Glomerular visceral epithelial cell (primary cell): ENCODE results near the gene FLII.
A peak's percentile ranks its signal among the peaks of the same experiment; 100 is the strongest.
"Not testable (repeated sequence)": the region's sequence is repeated elsewhere in the genome, so short reads cannot be mapped to it uniquely, and the experiment has no call there.

ENCODE experiments used
- DNase-seq: peaks from one replicate; pipeline ENCODE4 v3.0.0-alpha.2; 2016; ENCODE audit errors: extremely low spot score

FLII gene

GRCh38 chr17:18258356-18259038 is at the start of gene FLII:
Gene FLII, minus strand, starts transcription at chr17:18258738. Its CDS starts 48 bp downstream, at chr17:18258690.
- peak; percentile 34 for DNase-seq

GRCh38 chr17:18303206-18303605 is 44.7 kb upstream of the FLII start:
- DNase-seq, result not testable (repeated sequence)

- DNase-seq, result no peak
These were observed 42.4 kb upstream of the FLII start for GRCh38 chr17:18300725-18301480.

- not testable (repeated sequence) for DNase-seq
These were observed 39.5 kb upstream of the FLII start for GRCh38 chr17:18298061-18298460.

DNA sequence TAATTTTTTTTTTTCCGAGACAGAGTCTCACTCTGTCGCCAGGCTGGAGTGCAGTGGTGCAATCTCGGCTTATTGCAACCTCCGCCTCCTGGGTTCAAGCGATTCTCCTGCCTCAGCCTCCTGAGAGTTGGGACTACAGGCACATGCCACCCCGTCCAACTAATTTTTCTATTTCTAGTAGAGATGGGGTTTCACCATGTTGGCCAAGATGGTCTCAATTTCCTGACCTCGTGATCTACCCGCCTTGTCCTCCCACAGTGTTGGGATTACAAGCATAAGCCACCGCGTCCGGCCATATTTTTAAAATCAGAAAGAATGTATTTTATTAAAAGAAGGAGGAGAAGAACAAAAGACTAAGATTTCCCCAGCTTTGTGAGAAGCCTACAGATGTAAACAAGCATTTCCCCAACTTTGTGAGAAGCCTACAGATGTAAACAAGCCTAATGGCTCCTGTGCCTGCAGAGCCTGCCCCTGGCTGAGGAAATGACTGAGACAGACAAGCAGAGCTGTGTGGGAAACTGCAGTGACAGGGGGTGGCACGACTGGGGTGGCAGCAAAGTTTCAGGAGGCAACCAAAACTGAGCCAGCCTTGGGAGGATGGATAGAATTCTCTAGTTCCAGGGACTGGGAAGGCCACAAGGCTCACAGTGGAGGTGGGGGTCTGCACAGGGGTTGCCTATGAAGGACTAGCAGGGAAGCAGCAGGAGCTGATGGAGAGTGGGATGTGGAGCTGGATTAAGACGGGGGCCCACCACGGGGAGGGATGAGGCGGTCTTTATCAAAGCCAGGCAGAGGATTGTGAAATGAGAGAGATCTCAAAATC is 33.4 kb upstream of the FLII start:
- no peak for DNase-seq

GRCh38 chr17:18285296-18285695 is 26.8 kb upstream of the FLII start:
- DNase-seq, result no peak

- no peak for DNase-seq
These were observed 23.2 kb upstream of the FLII start for GRCh38 chr17:18281788-18282187.

DNA sequence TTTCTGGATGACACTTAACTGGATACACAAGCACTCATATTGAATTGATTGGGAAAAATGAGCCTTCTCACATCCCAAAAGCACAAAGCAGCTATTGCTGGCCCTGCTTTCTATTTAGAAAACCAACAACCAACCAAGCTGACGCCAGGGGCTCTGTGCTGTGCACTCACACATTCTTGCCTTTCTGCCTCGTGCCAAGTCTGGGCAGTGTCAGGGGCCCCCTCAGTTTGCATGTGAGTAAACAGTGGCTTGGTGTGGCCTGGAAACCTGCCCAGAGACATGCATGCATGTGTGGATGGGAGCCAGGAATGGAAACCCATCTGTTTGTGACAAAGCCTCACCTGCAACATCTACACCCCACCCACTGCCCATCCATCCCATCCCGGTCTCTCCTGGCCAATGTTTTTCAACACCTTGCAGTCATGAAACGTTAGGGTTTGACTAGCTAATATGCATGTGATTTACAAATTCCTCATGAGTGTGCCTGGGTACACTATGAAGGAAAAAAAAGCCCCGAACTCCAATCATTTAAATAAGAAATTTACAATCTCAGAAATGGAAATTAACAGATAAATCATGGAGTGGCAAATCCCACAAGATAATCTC is 22.3 kb upstream of the FLII start:
- DNase-seq, result no peak

GRCh38 chr17:18280249-18280648 is 21.7 kb upstream of the FLII start:
- no peak for DNase-seq

DNA sequence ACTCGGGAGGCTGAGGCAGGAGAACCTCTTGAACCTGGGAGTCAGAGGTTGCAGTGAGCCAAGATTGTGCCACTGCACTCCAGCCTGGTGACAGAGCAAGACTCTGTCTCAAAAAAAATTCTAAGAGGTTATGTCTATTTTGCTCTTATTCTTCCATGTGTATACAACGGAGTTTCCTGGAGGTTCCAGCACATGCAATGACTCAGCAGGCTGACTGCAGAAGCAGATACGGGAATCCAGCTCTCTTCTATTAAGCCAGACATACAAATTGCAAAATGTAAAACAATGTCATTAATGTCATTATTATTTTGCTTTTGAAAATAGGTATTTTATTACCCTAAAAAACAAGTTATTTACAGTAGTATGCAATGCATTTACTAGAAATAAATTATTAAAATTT is 20.3 kb upstream of the FLII start:
- no peak for DNase-seq

DNA sequence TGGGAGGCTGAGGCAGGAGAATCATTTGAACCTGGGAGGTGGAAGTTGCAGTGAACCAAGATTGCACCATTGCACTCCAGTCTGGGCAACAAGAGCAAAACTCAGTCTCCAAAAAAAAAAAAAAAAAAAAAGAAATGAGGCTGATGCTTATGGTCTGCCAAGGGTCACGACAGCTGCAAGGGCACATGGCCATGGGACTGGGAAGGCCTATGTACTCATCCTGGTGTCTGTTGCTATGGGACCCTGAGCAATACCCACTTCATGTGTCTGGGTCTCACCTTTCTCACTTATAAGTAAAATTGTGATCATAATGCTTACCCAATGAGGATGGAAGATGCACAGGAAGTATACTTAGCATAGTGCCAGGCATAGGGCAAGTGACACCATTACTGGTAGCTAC is 18.5 kb upstream of the FLII start:
- DNase-seq, result no peak

GRCh38 chr17:18270046-18270931 is 11.8 kb upstream of the FLII start:
- no peak for DNase-seq

GRCh38 chr17:18267927-18268711 is 9.6 kb upstream of the FLII start:
- peak; percentile 58 for DNase-seq

DNA sequence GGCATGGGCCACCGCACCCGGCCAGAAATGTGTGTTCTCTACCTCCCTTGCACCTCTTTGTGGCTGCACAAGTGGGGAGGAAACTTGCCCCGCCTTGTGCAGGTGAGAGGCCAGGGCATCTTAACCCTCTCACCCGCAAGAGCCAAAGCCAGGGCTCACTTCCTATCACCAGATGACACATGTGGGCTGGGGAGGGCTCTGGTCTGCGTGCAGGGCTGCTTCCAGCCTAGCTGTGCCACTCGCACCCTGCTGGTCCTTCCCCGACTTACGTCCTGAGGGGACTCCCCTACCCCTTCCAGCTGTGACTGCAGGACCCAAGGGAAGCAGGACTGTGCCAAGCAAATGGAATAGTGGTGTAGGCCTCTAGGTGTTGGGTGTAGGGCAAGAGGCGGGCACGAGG is 8.8 kb upstream of the FLII start:
- no peak for DNase-seq

- no peak for DNase-seq
These were observed 5.5 kb upstream of the FLII start for GRCh38 chr17:18263885-18264682.

- DNase-seq, result no peak
These were observed 4.1 kb upstream of the FLII start for GRCh38 chr17:18262641-18263040.

- no peak for DNase-seq
These were observed 3.6 kb upstream of the FLII start for GRCh38 chr17:18262111-18262510.

DNA sequence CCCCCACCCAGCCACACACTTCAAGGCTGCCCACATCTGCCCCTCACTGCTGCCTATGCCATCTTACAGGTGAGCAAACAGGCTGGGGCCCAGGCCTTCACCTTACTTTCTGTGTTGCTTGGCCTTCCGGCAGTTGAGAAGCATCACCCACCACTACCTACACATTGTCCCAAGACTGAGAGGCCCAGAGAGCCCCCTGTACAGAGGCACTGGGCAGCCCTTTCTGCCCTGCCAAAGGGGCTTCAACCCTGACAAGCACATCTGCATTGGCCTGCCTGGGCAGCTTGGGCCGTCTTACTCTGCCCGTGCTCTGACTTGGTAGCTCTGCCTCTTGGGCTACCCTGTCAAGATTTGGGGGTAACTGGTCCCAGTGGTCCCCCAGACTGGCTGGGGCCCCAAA is 3.1 kb upstream of the FLII start:
- DNase-seq, result no peak

GRCh38 chr17:18261146-18261515 is 2.6 kb upstream of the FLII start:
- DNase-seq, result peak; percentile 87
